ENCODE measurements around the gene METTL8.
"Not testable (repeated sequence)": the region's sequence is repeated elsewhere in the genome, so short reads cannot be mapped to it uniquely, and the experiment has no call there.

The METTL8 gene

DNA sequence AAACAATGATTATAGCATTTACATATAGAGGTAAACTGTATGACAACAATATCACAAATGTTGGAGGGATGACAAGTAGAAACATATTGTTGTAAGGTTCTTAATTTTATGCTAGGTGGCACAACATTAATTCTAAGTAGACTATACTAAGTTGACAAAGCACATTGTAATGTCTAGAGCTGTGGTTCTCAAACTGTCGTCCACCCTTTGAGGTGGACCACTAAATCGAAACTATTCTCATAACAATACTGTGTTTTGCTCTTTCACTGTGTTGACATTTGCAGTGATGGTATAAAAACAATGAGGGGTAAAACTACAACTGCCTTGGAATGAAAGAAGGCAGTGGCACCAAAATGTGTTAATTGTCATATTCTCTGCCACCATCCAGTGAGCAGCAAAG is 66.1 kb downstream of the METTL8 start:
- ATAC-seq (ENCODE audit: low read depth) (no peak), DNase-seq (ENCODE audit: low spot score) (no peak)
- H3K27me3 ChIP-seq (ENCODE audit: insufficient read depth, poor library complexity, severe bottlenecking) = no peaks in the 10 kb centered on the region

DNA sequence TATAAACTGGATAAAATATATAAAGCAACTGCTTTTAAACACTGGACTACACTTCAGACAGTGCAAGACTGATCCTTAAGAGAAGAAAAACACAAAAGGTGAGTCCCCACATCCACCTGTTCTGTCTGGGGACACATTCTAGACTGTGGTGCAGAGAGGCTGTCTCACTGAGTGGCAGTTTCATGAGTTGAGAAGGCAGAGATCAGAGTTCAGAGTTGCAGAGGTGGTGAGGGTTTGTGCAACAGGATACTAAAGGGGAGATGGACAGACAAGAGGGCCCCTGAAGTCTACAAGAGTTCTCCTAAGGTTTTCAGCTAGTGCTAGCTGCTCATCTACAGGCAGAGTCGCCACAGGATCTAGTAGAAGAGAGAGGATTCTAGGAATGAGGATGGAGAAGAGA is 68.0 kb downstream of the METTL8 start:
- Histone ChIP-seq H3K27me3 (ENCODE audit: insufficient read depth, poor library complexity, severe bottlenecking) (no peaks in the 10 kb centered on the region), H3K9me3 (ENCODE audit: severe bottlenecking) (peaks cover 7% of the 10 kb centered on the region), H3K27ac (ENCODE audit: poor library complexity, severe bottlenecking) (peak overlapping the region; percentile 51), H3K4me1 (ENCODE audit: insufficient read depth, poor library complexity, severe bottlenecking) (peaks cover 10% of the 10 kb centered on the region), H3K36me3 (ENCODE audit: low read depth) (no peaks in the 10 kb centered on the region), H3K4me3 (ENCODE audit: severe bottlenecking) (no peak overlapping the region)
- no peak for ATAC-seq (ENCODE audit: low read depth)
- no peak for TF ChIP-seq CTCF (IDR thresholded peaks at IDR 0.05; ENCODE audit: poor library complexity, severe bottlenecking)
- no peak for DNase-seq (ENCODE audit: low spot score)

More for the DNA sequence above, 66.1 kb downstream of the METTL8 start:
- H3K36me3 ChIP-seq (ENCODE audit: low read depth) = no peaks in the 10 kb centered on the region
- no peak for TF ChIP-seq CTCF (IDR thresholded peaks at IDR 0.05; ENCODE audit: poor library complexity, severe bottlenecking)
- no peak overlapping the region for H3K27ac ChIP-seq (ENCODE audit: poor library complexity, severe bottlenecking)
- peaks cover 7% of the 10 kb centered on the region for H3K9me3 ChIP-seq (ENCODE audit: severe bottlenecking)
- H3K4me1 ChIP-seq (ENCODE audit: insufficient read depth, poor library complexity, severe bottlenecking) = peaks cover 10% of the 10 kb centered on the region
- no peak overlapping the region for H3K4me3 ChIP-seq (ENCODE audit: severe bottlenecking)

- no peaks in the 10 kb centered on the region for H3K36me3 ChIP-seq (ENCODE audit: low read depth)
- H3K27me3 ChIP-seq (ENCODE audit: insufficient read depth, poor library complexity, severe bottlenecking) = no peaks in the 10 kb centered on the region
- peak overlapping the region; percentile 51 for H3K27ac ChIP-seq (ENCODE audit: poor library complexity, severe bottlenecking)
- H3K9me3 ChIP-seq (ENCODE audit: severe bottlenecking) = peaks cover 7% of the 10 kb centered on the region
- ATAC-seq (ENCODE audit: low read depth) (peak; percentile 84), DNase-seq (ENCODE audit: low spot score) (no peak)
- no peak overlapping the region for H3K4me3 ChIP-seq (ENCODE audit: severe bottlenecking)
- no peak for TF ChIP-seq CTCF (IDR thresholded peaks at IDR 0.05; ENCODE audit: poor library complexity, severe bottlenecking)
- peaks cover 10% of the 10 kb centered on the region for H3K4me1 ChIP-seq (ENCODE audit: insufficient read depth, poor library complexity, severe bottlenecking)
These were observed 68.6 kb downstream of the METTL8 start for GRCh38 chr2:171365232-171365631.

- Histone ChIP-seq H3K27ac (ENCODE audit: poor library complexity, severe bottlenecking) (no peak overlapping the region), H3K27me3 (ENCODE audit: insufficient read depth, poor library complexity, severe bottlenecking) (no peaks in the 10 kb centered on the region), H3K36me3 (ENCODE audit: low read depth) (no peaks in the 10 kb centered on the region), H3K4me3 (ENCODE audit: severe bottlenecking) (no peak overlapping the region), H3K9me3 (ENCODE audit: severe bottlenecking) (peaks cover 7% of the 10 kb centered on the region), H3K4me1 (ENCODE audit: insufficient read depth, poor library complexity, severe bottlenecking) (peaks cover 10% of the 10 kb centered on the region)
- ATAC-seq (ENCODE audit: low read depth) (no peak), DNase-seq (ENCODE audit: low spot score) (no peak)
- no peak for TF ChIP-seq CTCF (IDR thresholded peaks at IDR 0.05; ENCODE audit: poor library complexity, severe bottlenecking)
These were observed 71.4 kb downstream of the METTL8 start for GRCh38 chr2:171362396-171362795.

DNA sequence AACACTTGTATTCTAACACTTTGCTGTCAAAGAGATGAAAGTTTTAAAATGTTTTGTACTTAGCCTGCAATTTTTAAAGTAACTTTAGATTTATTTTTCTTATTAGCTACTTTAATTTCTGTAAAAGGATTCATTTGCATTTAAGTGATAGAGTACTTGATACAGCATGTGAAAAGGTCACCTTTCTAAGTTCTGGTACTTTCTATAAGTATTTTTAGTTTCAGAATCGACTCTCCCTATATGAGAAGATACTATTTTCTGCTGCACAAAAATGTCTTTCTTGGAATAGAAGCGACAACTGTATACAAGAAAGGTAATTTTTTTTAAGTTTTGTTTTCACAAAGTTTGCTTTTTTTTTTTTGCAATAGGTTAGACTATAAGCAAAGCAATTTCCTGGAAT is 72.9 kb downstream of the METTL8 start:
- ATAC-seq (ENCODE audit: low read depth) (no peak), DNase-seq (ENCODE audit: low spot score) (no peak)
- H3K27ac ChIP-seq (ENCODE audit: poor library complexity, severe bottlenecking) = no peak overlapping the region
- H3K9me3 ChIP-seq (ENCODE audit: severe bottlenecking) = no peaks in the 10 kb centered on the region
- H3K4me3 ChIP-seq (ENCODE audit: severe bottlenecking) = no peak overlapping the region
- H3K27me3 ChIP-seq (ENCODE audit: insufficient read depth, poor library complexity, severe bottlenecking) = no peaks in the 10 kb centered on the region
- no peak for TF ChIP-seq CTCF (IDR thresholded peaks at IDR 0.05; ENCODE audit: poor library complexity, severe bottlenecking)
- no peaks in the 10 kb centered on the region for H3K36me3 ChIP-seq (ENCODE audit: low read depth)
- peaks cover 10% of the 10 kb centered on the region for H3K4me1 ChIP-seq (ENCODE audit: insufficient read depth, poor library complexity, severe bottlenecking)

DNA sequence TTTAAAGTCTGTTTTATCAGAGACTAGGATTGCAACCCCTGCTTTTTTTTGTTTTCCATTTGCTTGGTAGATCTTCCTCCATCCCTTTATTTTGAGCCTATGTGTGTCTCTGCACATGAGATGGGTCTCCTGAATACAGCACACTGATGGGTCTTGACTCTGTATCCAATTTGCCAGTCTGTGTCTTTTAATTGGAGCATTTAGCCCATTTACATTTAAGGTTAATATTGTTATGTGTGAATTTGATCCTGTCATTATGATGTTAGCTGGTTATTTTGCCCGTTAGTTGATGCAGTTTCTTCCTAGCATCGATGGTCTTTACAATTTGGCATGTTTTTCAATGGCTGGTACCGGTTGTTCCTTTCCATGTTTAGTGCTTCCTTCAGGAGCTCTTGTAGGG is 80.0 kb downstream of the METTL8 start:
- not testable (repeated sequence) for H3K27me3 ChIP-seq (ENCODE audit: insufficient read depth, poor library complexity, severe bottlenecking); H3K9me3 ChIP-seq (ENCODE audit: severe bottlenecking); H3K36me3 ChIP-seq (ENCODE audit: low read depth); ATAC-seq (ENCODE audit: low read depth); H3K27ac ChIP-seq (ENCODE audit: poor library complexity, severe bottlenecking); H3K4me3 ChIP-seq (ENCODE audit: severe bottlenecking); DNase-seq (ENCODE audit: low spot score); H3K4me1 ChIP-seq (ENCODE audit: insufficient read depth, poor library complexity, severe bottlenecking)
